Measurements from ENCODE around the gene SIPA1L3. TPM values are rescaled to one million over a fixed set of nuclear protein-coding genes. Genes with fewer than 3 reads are reported as not detected.

SIPA1L3 gene
- total RNA-seq, 1 experiment from 2014 or later = 8.1 TPM

DNA sequence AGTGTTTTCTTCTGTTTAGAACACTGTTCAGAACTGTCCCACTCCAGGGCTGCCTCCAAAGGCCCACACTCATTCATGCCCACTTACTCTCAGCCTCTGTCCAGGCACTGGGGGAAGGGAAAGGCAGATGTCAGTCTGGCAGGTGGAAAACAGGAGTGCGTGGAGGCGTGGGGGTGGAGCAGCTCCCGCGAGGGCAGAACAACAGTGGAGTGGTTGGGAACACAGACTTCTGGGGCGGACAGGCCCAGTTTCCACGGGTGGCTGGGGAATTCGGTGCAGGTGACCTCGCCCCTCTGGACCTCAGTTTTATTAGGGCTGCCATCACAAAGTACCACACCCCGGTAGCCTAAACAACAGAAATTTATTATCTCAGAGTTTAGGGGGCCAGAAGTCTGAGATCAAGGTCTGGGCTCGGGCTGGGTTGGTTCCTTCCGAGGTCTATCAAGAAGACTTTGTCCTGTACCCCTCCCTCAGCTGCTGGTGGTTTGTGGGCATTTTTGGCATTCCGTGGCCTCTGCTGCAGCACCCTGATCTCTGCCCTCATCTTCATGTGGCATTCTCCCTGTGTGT lies 59.7 kb downstream of the SIPA1L3 start:
- in situ Hi-C loops (cut with HindIII; ENCODE audit: low sequenced_read_pairs) = no loop called here
- DNase-seq (ENCODE audit: low spot score) = no peak

GRCh38 chr19:37969695-37970094 lies 62.7 kb downstream of the SIPA1L3 start:
- no peak for DNase-seq (ENCODE audit: low spot score)
- in situ Hi-C loops (cut with HindIII; ENCODE audit: low sequenced_read_pairs) = no loop called here

DNA sequence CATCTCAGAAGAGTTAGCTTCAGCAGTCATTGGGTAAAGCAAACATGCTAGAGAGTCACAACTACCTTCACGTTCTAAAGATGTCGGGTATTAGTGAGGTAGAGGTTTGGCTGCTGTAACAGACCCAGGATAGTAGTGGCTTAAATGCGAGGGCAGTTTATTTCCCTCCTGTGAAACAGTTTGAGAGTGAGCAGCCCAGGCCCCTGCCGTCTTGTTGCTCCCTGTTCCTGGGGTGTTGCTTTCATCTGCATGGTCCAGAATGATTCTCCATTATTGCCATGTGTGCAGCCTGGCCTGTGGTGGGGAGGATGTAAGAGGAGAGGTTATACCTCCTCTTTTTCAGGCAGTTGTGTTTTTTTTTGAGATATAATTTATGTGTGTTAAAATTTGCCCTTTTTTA lies 63.7 kb downstream of the SIPA1L3 start:
- DNase-seq (ENCODE audit: low spot score) = no peak
- in situ Hi-C loops (cut with HindIII; ENCODE audit: low sequenced_read_pairs) = no loop called here

DNA sequence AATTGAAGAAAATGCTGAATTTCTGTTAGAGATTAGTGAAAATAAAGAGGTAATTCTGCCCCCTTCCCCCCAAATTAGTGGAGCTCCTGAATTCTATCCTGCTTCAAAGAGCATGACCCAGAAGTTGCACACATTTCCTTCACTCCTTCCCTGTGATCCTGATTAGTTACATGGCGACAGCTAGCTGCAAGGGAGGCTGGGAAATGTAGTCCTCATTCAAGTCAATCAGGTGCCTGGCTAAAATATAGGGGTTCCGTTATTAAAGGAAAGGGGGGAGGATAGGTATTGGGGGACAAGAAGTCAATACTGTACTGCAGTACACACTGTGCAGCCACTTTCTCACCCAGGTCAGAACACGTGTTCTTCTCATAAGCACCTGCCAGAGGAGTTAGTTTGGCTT lies 65.8 kb downstream of the SIPA1L3 start:
- no peak for DNase-seq (ENCODE audit: low spot score)
- in situ Hi-C loops (cut with HindIII; ENCODE audit: low sequenced_read_pairs) = no loop called here

- in situ Hi-C loops (cut with HindIII; ENCODE audit: low sequenced_read_pairs) = no loop called here
- no peak for DNase-seq (ENCODE audit: low spot score)
Observed at GRCh38 chr19:37973666-37974065, 66.7 kb downstream of the SIPA1L3 start.

GRCh38 chr19:37975071-37975470 lies 68.1 kb downstream of the SIPA1L3 start:
- in situ Hi-C loops (cut with HindIII; ENCODE audit: low sequenced_read_pairs) = no loop called here
- DNase-seq (ENCODE audit: low spot score) = no peak

GRCh38 chr19:37975596-37976515 lies 68.8 kb downstream of the SIPA1L3 start:
- no peak for DNase-seq (ENCODE audit: low spot score)
- in situ Hi-C loops (cut with HindIII; ENCODE audit: low sequenced_read_pairs) = no loop called here

- in situ Hi-C loops (cut with HindIII; ENCODE audit: low sequenced_read_pairs) = no loop called here
Observed at GRCh38 chr19:37977391-37977790, 70.4 kb downstream of the SIPA1L3 start.

GRCh38 chr19:37977992-37978391 lies 71.0 kb downstream of the SIPA1L3 start:
- in situ Hi-C loops (cut with HindIII; ENCODE audit: low sequenced_read_pairs) = no loop called here
- DNase-seq (ENCODE audit: low spot score) = no peak

More at GRCh38 chr19:37977391-37977790, 70.4 kb downstream of the SIPA1L3 start:
- DNase-seq (ENCODE audit: low spot score) = no peak

DNA sequence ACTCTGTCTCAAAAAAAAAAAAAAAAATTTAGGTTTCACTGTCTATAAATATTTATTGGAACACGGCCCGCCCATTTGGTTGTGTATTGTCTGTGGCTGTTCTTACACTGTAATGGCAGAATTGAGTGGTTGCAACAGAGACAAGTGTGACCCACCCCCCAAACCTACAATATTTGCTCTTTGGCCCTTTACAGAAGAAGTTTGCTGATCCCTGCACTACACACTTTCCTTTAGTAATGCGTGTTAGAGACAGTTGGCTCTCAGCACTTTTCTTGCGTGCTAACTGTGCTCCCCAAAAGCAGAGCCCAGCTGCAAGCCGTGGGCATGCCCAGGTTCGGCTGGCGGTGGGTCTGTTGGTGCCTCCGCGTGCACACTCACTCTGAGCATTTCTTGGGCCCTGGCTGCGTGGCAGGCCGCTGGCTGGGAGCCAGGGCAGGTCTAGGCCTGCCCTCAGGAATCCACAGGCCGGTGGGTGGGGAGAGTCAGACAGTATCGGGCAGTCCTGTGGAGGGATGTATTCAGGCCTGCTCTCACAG lies 72.6 kb downstream of the SIPA1L3 start:
- DNase-seq (ENCODE audit: low spot score) = peak; percentile 27
- in situ Hi-C loops (cut with HindIII; ENCODE audit: low sequenced_read_pairs) = no loop called here

DNA sequence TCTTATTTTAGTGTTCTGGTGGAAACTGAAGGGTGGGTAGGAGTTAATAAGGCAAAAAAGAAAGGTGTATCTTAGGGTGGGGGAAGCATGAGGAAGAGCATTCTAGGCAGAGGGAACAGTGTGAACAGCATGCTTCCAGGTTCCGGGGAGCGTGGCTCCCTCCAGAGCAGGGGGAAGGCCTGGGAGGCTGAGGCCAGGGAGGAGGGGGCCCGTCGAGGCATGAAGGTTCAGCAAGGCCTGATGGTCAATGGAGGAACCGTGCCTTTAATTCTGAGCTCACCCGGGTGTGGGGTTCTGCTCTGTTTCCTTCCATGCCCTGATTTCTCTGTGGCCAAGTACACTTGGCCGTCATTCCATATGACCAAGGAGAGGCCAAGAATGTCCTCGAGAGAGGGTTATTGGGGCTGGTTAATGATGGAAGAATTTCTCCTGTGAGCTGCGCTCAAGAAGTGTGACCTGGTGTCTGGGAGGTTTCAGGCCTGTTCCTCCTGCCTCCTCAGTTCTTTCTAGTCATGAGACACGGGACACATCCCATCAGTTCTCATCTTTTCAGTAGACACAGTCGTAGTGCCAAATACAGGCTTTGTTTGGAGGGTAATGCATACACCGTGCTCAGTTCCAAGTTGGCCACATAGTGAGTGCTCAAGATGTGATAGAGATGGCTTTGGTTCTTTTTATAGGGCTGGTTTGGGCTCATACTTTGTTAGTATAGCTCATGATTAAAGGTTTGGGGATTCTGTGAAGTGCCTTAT lies 73.6 kb downstream of the SIPA1L3 start:
- in situ Hi-C loops (cut with HindIII; ENCODE audit: low sequenced_read_pairs) = no loop called here
- peak; percentile 47 for DNase-seq (ENCODE audit: low spot score)

- in situ Hi-C loops (cut with HindIII; ENCODE audit: low sequenced_read_pairs) = no loop called here
- DNase-seq (ENCODE audit: low spot score) = no peak
Observed at GRCh38 chr19:37981785-37982475, 74.9 kb downstream of the SIPA1L3 start.

DNA sequence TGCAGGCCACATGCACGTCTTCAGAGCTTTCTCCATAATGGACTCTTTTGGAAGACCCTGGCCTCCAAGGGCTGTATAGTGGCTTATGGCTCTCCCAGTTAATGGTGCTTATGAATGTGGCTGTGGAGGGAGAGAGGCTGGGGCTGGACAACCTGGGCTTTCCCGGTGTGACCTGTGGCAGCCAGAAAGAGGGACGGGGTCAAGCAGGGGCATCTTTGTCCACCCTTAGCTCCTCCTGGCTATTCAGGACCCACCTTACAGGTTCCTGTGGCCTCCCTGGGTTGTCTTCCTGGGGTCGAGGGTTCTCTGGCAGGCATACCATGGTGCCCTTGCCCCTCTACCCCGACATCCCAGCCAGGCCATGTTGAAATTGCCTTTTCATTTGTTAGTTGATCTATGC lies 75.6 kb downstream of the SIPA1L3 start:
- in situ Hi-C loops (cut with HindIII; ENCODE audit: low sequenced_read_pairs) = no loop called here
- no peak for DNase-seq (ENCODE audit: low spot score)

GRCh38 chr19:37983153-37983552 lies 76.1 kb downstream of the SIPA1L3 start:
- DNase-seq (ENCODE audit: low spot score) = no peak
- in situ Hi-C loops (cut with HindIII; ENCODE audit: low sequenced_read_pairs) = no loop called here

- in situ Hi-C loops (cut with HindIII; ENCODE audit: low sequenced_read_pairs) = no loop called here
Observed at GRCh38 chr19:37983916-37984315, 76.9 kb downstream of the SIPA1L3 start.

DNA sequence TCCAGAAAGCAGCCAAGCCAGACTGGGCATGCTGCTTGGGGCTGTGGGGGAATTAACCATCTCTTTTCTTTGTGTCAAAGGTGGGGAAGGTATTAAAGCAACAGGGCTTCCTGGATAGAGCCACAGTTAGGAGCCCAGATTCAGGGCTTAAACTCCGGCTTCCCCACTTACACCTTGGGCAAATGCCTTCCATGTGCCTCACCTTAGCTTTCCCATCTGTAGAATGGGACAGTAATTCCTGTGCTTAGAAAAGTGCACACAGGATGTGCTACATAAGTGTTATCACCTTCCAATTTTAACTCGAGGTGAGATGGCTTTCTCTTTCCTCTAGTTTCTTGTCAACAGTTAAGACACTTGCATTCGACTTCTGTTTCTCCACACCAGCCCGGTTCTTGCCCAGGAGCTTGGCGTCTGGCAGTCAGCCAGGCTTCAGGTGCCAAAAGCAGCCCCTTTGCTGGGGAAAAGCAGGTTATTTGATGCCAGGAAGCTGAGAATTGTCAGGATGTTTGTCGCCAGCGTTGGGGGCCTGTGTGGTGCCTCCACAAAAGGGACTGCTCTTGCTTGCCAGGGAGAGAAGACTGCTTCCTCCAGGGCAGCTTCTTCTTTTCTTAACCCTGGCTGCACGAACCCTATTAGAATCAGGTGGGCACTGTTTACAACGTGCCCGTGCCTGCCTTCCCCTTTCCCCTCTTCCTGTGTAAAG lies 79.2 kb downstream of the SIPA1L3 start:
- in situ Hi-C loops (cut with HindIII; ENCODE audit: low sequenced_read_pairs) = no loop called here
- DNase-seq (ENCODE audit: low spot score) = no peak

More at GRCh38 chr19:37983916-37984315, 76.9 kb downstream of the SIPA1L3 start:
- no peak for DNase-seq (ENCODE audit: low spot score)

- DNase-seq (ENCODE audit: low spot score) = no peak
- in situ Hi-C loops (cut with HindIII; ENCODE audit: low sequenced_read_pairs) = no loop called here
Observed at GRCh38 chr19:37987356-37988332, 80.6 kb downstream of the SIPA1L3 start.
